H1 (cell line): ENCODE measurements around the gene PTAR1. TPM values are rescaled to one million over a fixed set of nuclear protein-coding genes. Genes with fewer than 3 reads are reported as not detected.

Source experiments
- CTCF ChIA-PET: fragments of 300-600 bp; sonication (Branson Sonifier 250); formaldehyde crosslinking; loops from one replicate; lab custom pipeline; 2021; ENCODE audit not compliant: partially characterized antibody; lab: Charles Lee
- POLR2A ChIA-PET: fragments of 300-600 bp; sonication (Branson Sonifier 250); formaldehyde crosslinking; loops from one replicate; lab custom pipeline; 2021; ENCODE audit warnings: inconsistent platforms; ENCODE audit not compliant: partially characterized antibody; lab: Charles Lee
- DNase-seq, 2 experiments: peaks; one replicate each; pipeline versions ENCODE4 v3.0.0 to v3.0.0-alpha.2; 2010 to 2022; ENCODE audit warnings: low spot score in 2 of 2, low read depth in 1 of 2, mixed read lengths in 1 of 2
- FAIRE-seq: peaks from 2 replicates; lab custom pipeline; 2011; peaks lifted over from hg19 to GRCh38; lab: Jason Lieb, UNC
- H2AFZ ChIP-seq: 2 replicates; pipeline ENCODE4 v1.8.1; 2012; ENCODE audit warnings: low read length, inconsistent platforms
- H2AK5ac ChIP-seq: 2 replicates; pipeline ENCODE4 v1.6.1; 2013; ENCODE audit warnings: low read depth, low read length
- H2BK120ac ChIP-seq: replicated peaks from 2 replicates; pipeline ENCODE3; 2013; ENCODE audit warnings: low read depth, low read length, inconsistent platforms
- H2BK12ac ChIP-seq: 2 replicates; pipeline ENCODE4 v1.6.1; 2013; ENCODE audit warnings: low read depth, low read length
- H2BK15ac ChIP-seq: 2 replicates; pipeline ENCODE4 v1.6.1; 2013; ENCODE audit warnings: low read length
- H2BK20ac ChIP-seq: 2 replicates; pipeline ENCODE4 v1.6.1; 2013; ENCODE audit warnings: low read length
- H2BK5ac ChIP-seq: 2 replicates; pipeline ENCODE4 v1.6.1; 2013; ENCODE audit warnings: low read depth, low read length
- H3K14ac ChIP-seq: 2 replicates; pipeline ENCODE4 v1.6.1; 2013; ENCODE audit warnings: inconsistent platforms; ENCODE audit not compliant: insufficient read length
- H3K18ac ChIP-seq: 2 replicates; pipeline ENCODE4 v1.6.1; 2013; ENCODE audit warnings: low read length; ENCODE audit errors: extremely low read depth
- H3K23ac ChIP-seq: 2 replicates; pipeline ENCODE4 v1.6.1; 2013; ENCODE audit warnings: inconsistent platforms; ENCODE audit not compliant: insufficient read length
- H3K23me2 ChIP-seq: 2 replicates; pipeline ENCODE4 v1.6.1; 2013; ENCODE audit warnings: low read depth, low read length
- H3K27ac ChIP-seq: 2 replicates; pipeline ENCODE4 v1.6.1; 2011; ENCODE audit warnings: low read depth, low read length, inconsistent platforms
- H3K27me3 ChIP-seq, 4 experiments: replicated peaks in 1 of 4; 1 replicate in 1 of 4; 2 replicates in 3 of 4; pipeline versions ENCODE4 v1.6.1 to v1.8.1; 2011 to 2013; ENCODE audit warnings: low read length in 3 of 4, mild to moderate bottlenecking in 3 of 4, inconsistent platforms in 2 of 4, mixed read lengths in 2 of 4, moderate library complexity in 1 of 4; ENCODE audit not compliant: control insufficient read depth in 3 of 4, insufficient read depth in 3 of 4; ENCODE audit errors: extremely low read depth in 1 of 4
- H3K36me3 ChIP-seq, 4 experiments: 2 replicates each; pipeline versions ENCODE4 v1.6.1 to v1.8.1; 2011 to 2013; ENCODE audit warnings: mild to moderate bottlenecking in 4 of 4, low read length in 3 of 4, moderate library complexity in 2 of 4, control low read depth in 1 of 4, inconsistent platforms in 1 of 4; ENCODE audit not compliant: insufficient read depth in 4 of 4, control insufficient read depth in 2 of 4
- H3K4ac ChIP-seq: replicated peaks from 2 replicates; pipeline ENCODE3; 2013; ENCODE audit warnings: low read length, low read depth, mixed read lengths, inconsistent platforms; ENCODE audit not compliant: insufficient read length
- H3K4me1 ChIP-seq, 4 experiments: replicated peaks in 1 of 4; 1 replicate in 1 of 4; 2 replicates in 3 of 4; pipeline versions ENCODE4 v1.6.1 to v1.8.1; 2011 to 2013; ENCODE audit warnings: low read length in 3 of 4, inconsistent platforms in 2 of 4, mixed read lengths in 1 of 4; ENCODE audit not compliant: insufficient read depth in 4 of 4, control insufficient read depth in 3 of 4
- H3K4me2 ChIP-seq, 2 experiments: 2 replicates each; pipeline versions ENCODE4 v1.6.1 to v1.8.1; 2011 to 2013; ENCODE audit warnings: low read depth in 2 of 2, low read length in 2 of 2, control low read depth in 1 of 2, inconsistent platforms in 1 of 2, mild to moderate bottlenecking in 1 of 2; ENCODE audit not compliant: insufficient read depth in 1 of 2
- H3K4me3 ChIP-seq, 4 experiments: fragments of 200-600, 300-600 bp in 1 of 4; sonication (generic), shearing (Covaris generic), sonication (Bioruptor Twin) in 1 of 4; 2 replicates each; pipeline versions ENCODE4 v1.5.1 to v1.8.1; 2011 to 2016; ENCODE audit warnings: low read length in 4 of 4, low read depth in 3 of 4, control low read depth in 2 of 4, inconsistent platforms in 2 of 4, mild to moderate bottlenecking in 2 of 4, mixed read lengths in 1 of 4, moderate library complexity in 1 of 4; ENCODE audit not compliant: insufficient read depth in 2 of 4; ENCODE audit errors: extremely low read depth in 1 of 4
- H3K56ac ChIP-seq: replicated peaks from 2 replicates; pipeline ENCODE3; 2013; ENCODE audit warnings: low read depth, mild to moderate bottlenecking, mixed read lengths, low read length, inconsistent platforms; ENCODE audit not compliant: insufficient read length
- H3K79me1 ChIP-seq: 2 replicates; pipeline ENCODE4 v1.6.1; 2013; ENCODE audit warnings: low read depth, low read length, control low read depth
- H3K79me2 ChIP-seq, 2 experiments: 2 replicates each; pipeline versions ENCODE4 v1.6.1 to v1.8.1; 2012 to 2013; ENCODE audit warnings: low read length in 2 of 2, mild to moderate bottlenecking in 2 of 2, inconsistent platforms in 1 of 2; ENCODE audit not compliant: insufficient read depth in 2 of 2, control insufficient read depth in 1 of 2
- H3K9ac ChIP-seq, 4 experiments: replicated peaks in 1 of 4; 1 replicate in 1 of 4; 2 replicates in 3 of 4; pipeline versions ENCODE4 v1.6.1 to v1.8.1; 2011 to 2013; ENCODE audit warnings: low read depth in 3 of 4, low read length in 3 of 4, control low read depth in 2 of 4, mild to moderate bottlenecking in 2 of 4, moderate library complexity in 2 of 4, inconsistent platforms in 1 of 4; ENCODE audit errors: extremely low read depth in 1 of 4
- H3K9me3 ChIP-seq, 2 experiments: 2 replicates each; pipeline versions ENCODE4 v1.6.1 to v1.8.1; 2012 to 2013; ENCODE audit warnings: mild to moderate bottlenecking in 2 of 2, moderate library complexity in 2 of 2, control low read depth in 1 of 2, inconsistent platforms in 1 of 2, low read depth in 1 of 2, low read length in 1 of 2, mixed read lengths in 1 of 2; ENCODE audit not compliant: insufficient read depth in 2 of 2
- H4K20me1 ChIP-seq, 2 experiments: replicated peaks in 1 of 2; 2 replicates each; pipeline versions ENCODE3 to v1.8.1; 2011 to 2013; ENCODE audit warnings: inconsistent platforms in 2 of 2, low read length in 2 of 2, mild to moderate bottlenecking in 1 of 2; ENCODE audit not compliant: insufficient read depth in 2 of 2, control insufficient read depth in 1 of 2
- H4K5ac ChIP-seq: 2 replicates; pipeline ENCODE4 v1.6.1; 2013; ENCODE audit warnings: low read length, low read depth, mixed read lengths, inconsistent platforms; ENCODE audit not compliant: insufficient read length
- H4K8ac ChIP-seq: 2 replicates; pipeline ENCODE4 v1.8.0; 2013; ENCODE audit warnings: mild to moderate bottlenecking, moderate library complexity, low read length, inconsistent platforms; ENCODE audit not compliant: insufficient read depth; ENCODE audit errors: extremely low read depth
- H4K91ac ChIP-seq: replicated peaks from 2 replicates; pipeline ENCODE3; 2013; ENCODE audit warnings: low read length, mixed read lengths, inconsistent platforms; ENCODE audit not compliant: insufficient read length
- ATF2 ChIP-seq: IDR thresholded peaks from 2 replicates; pipeline ENCODE4 v1.6.1; 2012; ENCODE audit warnings: low read length, inconsistent platforms
- CEBPB ChIP-seq: IDR thresholded peaks from 2 replicates; pipeline ENCODE4 v1.6.1; 2012; ENCODE audit warnings: low read depth, low read length
- CHD1 ChIP-seq: IDR thresholded peaks from 2 replicates; pipeline ENCODE4 v1.6.1; 2012; ENCODE audit warnings: low read depth, low read length, improper control_type of control experiment
- EP300 ChIP-seq, 2 experiments: IDR thresholded peaks; 1 replicate in 1 of 2; 2 replicates in 1 of 2; pipeline ENCODE4 v1.6.1; 2011 to 2012; ENCODE audit warnings: low read depth in 2 of 2, low read length in 2 of 2, mild to moderate bottlenecking in 2 of 2, borderline replicate concordance in 1 of 2, inconsistent platforms in 1 of 2, moderate library complexity in 1 of 2
- MAFK ChIP-seq: IDR thresholded peaks from 2 replicates; pipeline ENCODE4 v1.6.1; 2012; ENCODE audit warnings: low read depth, mild to moderate bottlenecking, improper control_type of control experiment, low read length
- POU5F1 ChIP-seq: IDR thresholded peaks from 2 replicates; pipeline ENCODE4 v1.6.1; 2011; ENCODE audit warnings: low read depth, mild to moderate bottlenecking, low read length, moderate library complexity
- SAP30 ChIP-seq: fragments of 300-600 bp; sonication (generic); IDR thresholded peaks from 2 replicates; pipeline ENCODE4 v1.7.1; 2012; ENCODE audit warnings: low read length, moderate library complexity, mild to moderate bottlenecking, inconsistent platforms; ENCODE audit not compliant: insufficient read depth, insufficient replicate concordance
- SIX5 ChIP-seq: IDR thresholded peaks from 2 replicates; pipeline ENCODE4 v1.6.1; 2011; ENCODE audit warnings: mild to moderate bottlenecking, low read depth, low read length
- SP2 ChIP-seq: IDR thresholded peaks from 2 replicates; pipeline ENCODE4 v1.6.1; 2012; ENCODE audit warnings: mild to moderate bottlenecking, low read length, inconsistent platforms
- SRF ChIP-seq: IDR thresholded peaks from 2 replicates; pipeline ENCODE4 v1.6.1; 2011; ENCODE audit warnings: mild to moderate bottlenecking, low read depth, low read length, moderate library complexity
- TBP ChIP-seq: IDR thresholded peaks from 2 replicates; pipeline ENCODE4 v1.6.1; 2011; ENCODE audit warnings: low read depth, low read length, improper control_type of control experiment
- TCF12 ChIP-seq: IDR thresholded peaks from 2 replicates; pipeline ENCODE4 v1.6.1; 2011; ENCODE audit warnings: low read depth, mild to moderate bottlenecking, low read length
- TEAD4 ChIP-seq: IDR thresholded peaks from 2 replicates; pipeline ENCODE4 v1.6.1; 2012; ENCODE audit warnings: low read depth, low read length, inconsistent platforms, mixed read lengths
- YY1 ChIP-seq: IDR thresholded peaks from 2 replicates; pipeline ENCODE4 v1.6.1; 2011; ENCODE audit warnings: low read depth, mild to moderate bottlenecking, low read length
- WGBS, 2 experiments: shearing (Covaris generic) in 1 of 2; methylation state at CpG; one replicate each; pipeline versions ENCODE4 v1.1.6 to v1.1.7; 2013 to 2015; ENCODE audit warnings: low lambda C conversion rate in 2 of 2, mixed read lengths in 2 of 2, inconsistent platforms in 1 of 2, low coverage in 1 of 2, missing lambda C conversion rate in 1 of 2; ENCODE audit not compliant: insufficient replicate concordance in 2 of 2, insufficient coverage in 1 of 2, insufficient read length in 1 of 2; ENCODE audit errors: extremely low coverage in 1 of 2, missing lambda C conversion rate in 1 of 2; 5-methylcytosine and 5-hydroxymethylcytosine counted together
- polyA plus RNA-seq, 7 experiments: library from polyadenylated mRNA; depleted of rRNA in 3 of 7; stranded (reverse) in 5 of 7; unstranded in 2 of 7; fragments of >200 nt in 5 of 7; fragments of 200-250 nt in 2 of 7; gene quantifications; 1 replicate in 5 of 7; 2 replicates in 1 of 7; 4 replicates in 1 of 7; pipeline versions ENCODE4 v1.2.1 to v1.2.3, GENCODE V29; 2011 to 2013; ENCODE audit warnings: missing spikeins in 2 of 7, mixed read lengths in 2 of 7
- total RNA-seq: library from RNA; stranded (reverse); fragmentation: NEBNext Ultra II Directional; extraction: Animal tissue kit (Norgen Biotek cat#: 25700); gene quantifications from 2 replicates; pipeline ENCODE4 v1.2.1, GENCODE V29; 2021

Gene PTAR1
- total and polyA plus RNA-seq, 2 of the 8 experiments (the other 6 are each of a cell fraction or from before 2014, with no cell fraction given), result 19.5 to 84.9 TPM

- Histone ChIP-seq H3K4me3 (no peak overlapping the region), H3K23ac (no peak overlapping the region), H4K8ac (no peak overlapping the region), H3K14ac (no peak overlapping the region), H3K56ac (no peak overlapping the region), H2BK12ac (no peak overlapping the region), H2BK20ac (no peak overlapping the region), H3K4me2 (no peak overlapping the region), H3K27ac (no peak overlapping the region), H3K36me3 (peaks cover 8 to 85% (median 33%) of the 10 kb centered on the region in 4 experiments), H4K20me1 (no peaks in the 10 kb centered on the region), H2BK15ac (no peak overlapping the region), H2AK5ac (no peak overlapping the region), H3K9me3 (no peaks in the 10 kb centered on the region), H2AFZ (no peak overlapping the region), H3K79me1 (no peaks in the 10 kb centered on the region), H3K79me2 (no peaks in the 10 kb centered on the region), H2BK120ac (no peak overlapping the region), H4K91ac (no peak overlapping the region), H3K23me2 (no peaks in the 10 kb centered on the region), H3K4me1 (no peaks in the 10 kb centered on the region), H4K5ac (no peak overlapping the region), H2BK5ac (no peak overlapping the region), H3K9ac (no peak overlapping the region), H3K18ac (no peak overlapping the region), H3K27me3 (no peaks in the 10 kb centered on the region), H3K4ac (no peak overlapping the region)
- 97% methylated on average over 3 of the region's 3 CpGs; no CpG with 5 or more reads in 1 of the 2 experiments for WGBS, 2 experiments
- no peak for DNase-seq
- ChIA-PET CTCF (no interaction called here), POLR2A (interaction anchor here (1.3 kb wide), 1 partner anchor 26 kb away, joined by 3 read pairs; no protein-coding TSS in a partner anchor)
- FAIRE-seq, result no peak
- TF ChIP-seq SRF (no peak), SAP30 (no peak), MAFK (no peak), TCF12 (no peak), TBP (no peak), CHD1 (no peak), YY1 (no peak), TEAD4 (no peak), SP2 (no peak), SIX5 (no peak), CEBPB (no peak), ATF2 (no peak), POU5F1 (no peak), EP300 (IDR thresholded peaks at IDR 0.05; ENCODE audit: borderline replicate concordance in 1 of 2, low read depth in 2 of 2, low read length in 2 of 2) (no peak)
These were observed 40.4 kb downstream of the PTAR1 start for GRCh38 chr9:69719367-69719766.
